GM12892 (cell line): ENCODE measurements around the gene FH.

ENCODE experiments used
- POLR2A ChIP-seq: IDR thresholded peaks from 2 replicates; pipeline ENCODE4 v1.6.1; 2011; ENCODE audit warnings: low read depth, low read length, control low read depth
- POLR2AphosphoS5 ChIP-seq: IDR thresholded peaks from 2 replicates; pipeline ENCODE4 v1.6.1; 2011; ENCODE audit warnings: low read depth, low read length, control low read depth
- TAF1 ChIP-seq: IDR thresholded peaks from 2 replicates; pipeline ENCODE4 v1.6.1; 2011; ENCODE audit warnings: low read depth, mild to moderate bottlenecking, control low read depth, low read length, borderline replicate concordance

DNA sequence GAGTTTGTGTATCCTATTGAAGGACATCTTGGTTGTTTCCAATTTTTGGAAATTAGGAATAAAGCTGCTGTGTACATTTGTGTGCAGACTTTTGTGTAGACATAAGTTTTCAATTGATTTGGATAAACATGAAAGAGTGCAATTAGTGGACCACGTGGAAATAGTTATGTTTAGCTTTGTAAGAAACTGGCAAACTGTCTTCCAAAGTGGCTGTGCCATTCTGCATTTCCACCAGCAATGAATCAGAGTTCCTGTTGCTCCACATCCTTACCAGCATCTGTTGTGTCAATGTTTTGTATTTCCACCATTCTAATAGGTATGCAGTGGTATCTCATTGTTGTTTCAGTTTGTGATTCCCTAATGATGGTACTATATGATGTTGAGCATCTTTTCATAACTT is 46.5 kb downstream of the FH start:
- TF ChIP-seq TAF1: no peak
- TF ChIP-seq POLR2AphosphoS5: no peak
- no peak for TF ChIP-seq POLR2A
